Measurements from ENCODE around the gene FOXN4.

FOXN4 gene

DNA sequence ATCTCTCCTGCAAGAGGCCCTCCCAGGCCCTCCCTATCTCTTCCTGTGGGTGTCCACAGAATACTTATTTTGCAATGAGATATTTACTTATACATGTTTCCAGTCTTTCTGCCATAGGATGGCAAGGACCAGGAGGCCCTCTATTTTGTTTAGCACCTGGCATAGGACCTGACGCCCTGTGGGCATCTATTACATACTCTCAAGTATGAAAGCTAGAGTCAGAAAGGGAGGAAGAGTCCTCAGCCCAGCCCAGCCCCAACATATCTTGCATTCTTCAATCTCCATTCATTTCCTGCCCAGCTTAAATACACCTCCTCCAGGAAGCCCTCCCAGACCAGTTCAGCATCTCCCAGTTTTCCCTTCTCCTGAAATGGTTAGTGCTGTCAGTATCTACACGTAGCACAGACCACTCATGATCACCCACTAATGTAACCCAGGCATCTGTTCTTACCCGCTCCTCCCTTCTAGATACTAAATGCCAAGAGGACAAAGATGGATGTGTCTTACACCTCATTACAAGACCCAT lies 7.4 kb downstream of the FOXN4 start:
- H2AFZ ChIP-seq, result no peak overlapping the region
- H3K27ac ChIP-seq, result no peak overlapping the region
- H3K9me3 ChIP-seq (ENCODE audit: control insufficient read depth, low read length), result no peaks in the 10 kb centered on the region
- TF ChIP-seq, protein P1, sequence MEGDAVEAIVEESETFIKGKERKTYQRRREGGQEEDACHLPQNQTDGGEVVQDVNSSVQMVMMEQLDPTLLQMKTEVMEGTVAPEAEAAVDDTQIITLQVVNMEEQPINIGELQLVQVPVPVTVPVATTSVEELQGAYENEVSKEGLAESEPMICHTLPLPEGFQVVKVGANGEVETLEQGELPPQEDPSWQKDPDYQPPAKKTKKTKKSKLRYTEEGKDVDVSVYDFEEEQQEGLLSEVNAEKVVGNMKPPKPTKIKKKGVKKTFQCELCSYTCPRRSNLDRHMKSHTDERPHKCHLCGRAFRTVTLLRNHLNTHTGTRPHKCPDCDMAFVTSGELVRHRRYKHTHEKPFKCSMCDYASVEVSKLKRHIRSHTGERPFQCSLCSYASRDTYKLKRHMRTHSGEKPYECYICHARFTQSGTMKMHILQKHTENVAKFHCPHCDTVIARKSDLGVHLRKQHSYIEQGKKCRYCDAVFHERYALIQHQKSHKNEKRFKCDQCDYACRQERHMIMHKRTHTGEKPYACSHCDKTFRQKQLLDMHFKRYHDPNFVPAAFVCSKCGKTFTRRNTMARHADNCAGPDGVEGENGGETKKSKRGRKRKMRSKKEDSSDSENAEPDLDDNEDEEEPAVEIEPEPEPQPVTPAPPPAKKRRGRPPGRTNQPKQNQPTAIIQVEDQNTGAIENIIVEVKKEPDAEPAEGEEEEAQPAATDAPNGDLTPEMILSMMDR (IDR thresholded peaks at IDR 0.05), result no peak
- H3K27me3 ChIP-seq (ENCODE audit: control insufficient read depth, insufficient read depth, low read length), result no peaks in the 10 kb centered on the region
- no peak overlapping the region for H3K4me2 ChIP-seq (ENCODE audit: low read length)
- no peaks in the 10 kb centered on the region for H3K36me3 ChIP-seq (ENCODE audit: control insufficient read depth, insufficient read depth, low read length)
- no peaks in the 10 kb centered on the region for H3K4me1 ChIP-seq
- no peak overlapping the region for H3K4me3 ChIP-seq (ENCODE audit: low read depth, low read length)
- no peak overlapping the region for H3K9ac ChIP-seq
- no peaks in the 10 kb centered on the region for H3K79me2 ChIP-seq

DNA sequence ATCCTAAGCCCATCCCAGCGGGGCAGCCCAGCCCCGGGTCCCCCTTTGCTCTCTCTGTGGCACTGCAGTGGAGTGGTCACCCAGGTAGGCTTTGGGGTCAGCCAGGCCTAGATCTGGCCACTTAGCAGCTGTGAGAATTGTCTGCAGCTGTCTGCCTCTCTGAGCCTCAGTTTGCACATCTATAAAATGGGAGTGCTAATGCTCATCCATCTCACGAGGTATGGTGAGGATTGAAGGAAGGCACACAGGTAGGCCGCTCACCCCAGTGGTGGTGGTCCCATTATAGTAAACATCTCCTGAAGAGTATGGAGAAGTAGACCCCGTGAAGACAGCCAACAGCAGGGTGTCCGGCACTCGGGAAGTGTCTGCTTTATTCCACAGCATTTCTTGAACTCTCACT lies 9.2 kb downstream of the FOXN4 start:
- Histone ChIP-seq H2AFZ (no peak overlapping the region), H3K4me3 (ENCODE audit: low read depth, low read length) (no peak overlapping the region), H3K27me3 (ENCODE audit: control insufficient read depth, insufficient read depth, low read length) (no peaks in the 10 kb centered on the region), H3K79me2 (no peaks in the 10 kb centered on the region), H3K27ac (no peak overlapping the region), H3K4me1 (no peaks in the 10 kb centered on the region), H3K9ac (no peak overlapping the region), H3K4me2 (ENCODE audit: low read length) (no peak overlapping the region), H3K36me3 (ENCODE audit: control insufficient read depth, insufficient read depth, low read length) (no peaks in the 10 kb centered on the region), H3K9me3 (ENCODE audit: control insufficient read depth, low read length) (no peaks in the 10 kb centered on the region)
- TF ChIP-seq, protein P1 (IDR thresholded peaks at IDR 0.05), result no peak

DNA sequence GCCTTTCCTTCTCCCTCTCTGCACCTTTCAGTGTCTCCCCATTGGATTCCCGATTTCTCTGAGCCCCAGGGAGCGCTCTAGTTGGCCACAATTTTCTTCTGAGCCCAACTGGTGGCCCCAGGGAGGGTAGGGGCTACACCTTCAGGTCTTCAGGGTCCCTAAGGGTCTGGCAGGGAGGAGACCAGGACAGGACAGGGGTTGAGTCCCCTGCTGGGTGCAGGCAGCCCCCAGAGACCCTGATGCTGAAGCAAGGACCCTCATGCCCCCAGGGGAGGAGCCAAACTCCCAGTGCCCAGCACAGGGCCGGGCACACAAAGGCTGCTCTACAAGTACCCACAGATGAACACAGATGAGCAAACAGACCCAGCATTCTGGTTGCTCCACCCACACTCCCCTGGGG lies 12.7 kb downstream of the FOXN4 start:
- no peaks in the 10 kb centered on the region for H3K79me2 ChIP-seq
- H3K4me3 ChIP-seq (ENCODE audit: low read depth, low read length), result no peak overlapping the region
- no peaks in the 10 kb centered on the region for H3K36me3 ChIP-seq (ENCODE audit: control insufficient read depth, insufficient read depth, low read length)
- H3K27ac ChIP-seq, result no peak overlapping the region
- H3K4me2 ChIP-seq (ENCODE audit: low read length), result no peak overlapping the region
- no peak overlapping the region for H3K9ac ChIP-seq
- peaks cover 3% of the 10 kb centered on the region for H3K27me3 ChIP-seq (ENCODE audit: control insufficient read depth, insufficient read depth, low read length)
- no peaks in the 10 kb centered on the region for H3K9me3 ChIP-seq (ENCODE audit: control insufficient read depth, low read length)
- no peak overlapping the region for H2AFZ ChIP-seq
- TF ChIP-seq, protein P1 (IDR thresholded peaks at IDR 0.05), result no peak
- no peaks in the 10 kb centered on the region for H3K4me1 ChIP-seq

DNA sequence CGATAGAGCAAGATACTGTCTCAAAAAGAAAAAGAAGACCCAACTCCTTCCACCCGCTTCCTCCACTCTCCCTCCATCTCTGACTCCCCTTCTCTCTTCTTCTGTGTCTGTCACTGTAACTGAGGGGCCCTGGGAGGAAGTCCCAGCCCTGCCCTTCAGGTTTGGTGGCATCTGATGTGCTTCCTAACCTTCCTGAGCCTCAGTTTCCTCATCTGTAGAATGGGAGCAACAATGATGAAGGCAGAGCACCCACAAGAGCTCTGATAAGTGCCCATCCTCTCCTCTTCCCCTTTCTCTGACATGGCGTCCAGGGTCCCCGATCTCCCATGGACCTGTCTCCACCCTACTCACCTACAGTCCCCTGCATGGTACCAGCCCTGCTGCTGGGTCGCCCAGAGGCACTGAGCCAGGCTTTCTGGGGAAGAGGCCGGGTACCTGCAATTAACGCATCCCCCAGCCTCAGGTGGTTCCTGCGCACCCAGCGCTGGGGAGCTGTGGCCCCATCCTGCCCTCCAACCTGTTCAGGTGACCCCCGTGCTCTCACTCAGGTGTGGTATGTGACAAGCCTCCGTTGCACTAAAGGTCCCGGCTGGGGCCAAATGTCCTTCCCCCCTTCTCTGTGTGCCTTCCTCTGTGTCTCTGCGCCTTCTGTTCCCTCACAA lies 13.2 kb downstream of the FOXN4 start:
- Histone ChIP-seq H3K4me3 (ENCODE audit: low read depth, low read length) (no peak overlapping the region), H3K9me3 (ENCODE audit: control insufficient read depth, low read length) (no peaks in the 10 kb centered on the region), H3K27me3 (ENCODE audit: control insufficient read depth, insufficient read depth, low read length) (peaks cover 3% of the 10 kb centered on the region), H3K4me2 (ENCODE audit: low read length) (no peak overlapping the region), H3K27ac (no peak overlapping the region), H3K4me1 (no peaks in the 10 kb centered on the region), H3K36me3 (ENCODE audit: control insufficient read depth, insufficient read depth, low read length) (no peaks in the 10 kb centered on the region), H3K9ac (no peak overlapping the region), H2AFZ (no peak overlapping the region), H3K79me2 (no peaks in the 10 kb centered on the region)
- TF ChIP-seq, protein P1 (IDR thresholded peaks at IDR 0.05), result no peak

DNA sequence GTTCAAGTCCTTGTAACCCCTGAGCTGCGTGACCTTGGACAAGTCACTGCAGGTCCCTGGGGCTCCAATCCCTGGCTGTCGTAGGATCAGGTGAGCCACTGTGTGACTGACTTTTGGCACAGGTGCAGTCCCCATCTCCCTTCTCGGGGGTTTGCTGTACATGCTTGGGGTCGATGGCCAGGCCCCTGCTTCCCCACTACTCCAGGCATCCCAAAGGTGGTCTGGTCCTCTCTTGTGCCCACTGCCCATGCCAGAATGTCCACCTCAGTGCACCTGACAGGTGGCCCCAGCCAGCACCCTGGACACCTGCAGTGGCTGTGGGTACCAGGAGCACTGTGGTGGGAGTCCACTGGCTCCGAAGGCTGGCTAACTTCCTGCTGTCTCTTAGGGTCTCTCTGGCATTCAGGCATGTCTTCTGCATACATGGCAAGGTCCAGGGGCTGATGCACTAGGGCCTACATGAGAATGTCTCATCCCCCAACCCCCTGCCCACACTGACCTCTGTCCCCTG lies 14.7 kb downstream of the FOXN4 start:
- H3K4me1 ChIP-seq, result no peaks in the 10 kb centered on the region
- no peak overlapping the region for H3K4me3 ChIP-seq (ENCODE audit: low read depth, low read length)
- H3K27me3 ChIP-seq (ENCODE audit: control insufficient read depth, insufficient read depth, low read length), result peaks cover 3% of the 10 kb centered on the region
- H3K9me3 ChIP-seq (ENCODE audit: control insufficient read depth, low read length), result no peaks in the 10 kb centered on the region
- no peak overlapping the region for H3K27ac ChIP-seq
- TF ChIP-seq, protein P1 (IDR thresholded peaks at IDR 0.05), result no peak
- no peak overlapping the region for H3K4me2 ChIP-seq (ENCODE audit: low read length)
- no peaks in the 10 kb centered on the region for H3K79me2 ChIP-seq
- no peaks in the 10 kb centered on the region for H3K36me3 ChIP-seq (ENCODE audit: control insufficient read depth, insufficient read depth, low read length)
- H2AFZ ChIP-seq, result no peak overlapping the region
- H3K9ac ChIP-seq, result no peak overlapping the region

Measured in parathyroid adenoma (tissue), 2 donors.